SKM-1 (cell line): ENCODE data around the gene NR5A1.

Experiments used
- DNase-seq: peaks from one replicate; lab custom pipeline; 2025; ENCODE audit not compliant: unreplicated experiment; lab: John Stamatoyannopoulos, UW

NR5A1 gene

DNA sequence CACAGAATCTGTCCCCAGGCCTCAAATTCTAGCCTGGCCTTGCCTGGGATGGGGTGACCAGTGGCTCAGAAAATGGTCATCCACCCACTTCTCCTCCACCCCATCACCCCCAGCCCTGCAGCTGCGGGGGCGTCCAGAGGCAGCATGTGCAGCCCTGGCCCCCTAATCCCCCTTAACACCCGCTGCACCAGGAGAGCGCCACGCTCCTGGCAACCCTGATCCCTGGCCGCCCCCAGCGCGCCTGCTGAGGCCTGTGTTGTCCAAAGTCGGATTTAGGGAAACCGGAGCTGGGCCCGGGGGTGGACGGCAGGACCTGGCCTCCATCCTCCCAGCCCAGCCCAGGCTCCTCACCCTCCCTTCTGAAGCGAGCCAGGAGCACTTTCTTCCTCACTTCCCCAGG, 22.0 kb downstream of the NR5A1 start:
- DNase-seq, result no peak

DNA sequence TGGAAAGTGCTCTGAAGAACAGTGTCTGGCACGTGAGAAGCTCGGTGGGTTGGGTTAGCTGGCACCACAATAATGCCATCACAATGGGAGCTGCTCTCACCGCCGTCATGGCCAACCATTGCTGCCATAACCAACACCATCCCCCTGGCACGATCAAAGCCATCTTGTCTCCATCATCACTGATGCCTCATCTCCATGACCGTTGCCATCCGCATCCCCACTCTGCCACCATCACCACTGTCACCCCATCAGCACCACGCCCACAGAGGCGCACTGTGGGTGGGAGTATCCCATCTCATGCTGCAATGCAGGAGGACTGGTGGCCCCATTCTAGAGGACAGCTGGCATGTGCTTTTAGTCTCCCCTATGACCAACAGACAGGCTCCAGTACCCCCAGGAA, 23.7 kb downstream of the NR5A1 start:
- DNase-seq, result no peak

DNA sequence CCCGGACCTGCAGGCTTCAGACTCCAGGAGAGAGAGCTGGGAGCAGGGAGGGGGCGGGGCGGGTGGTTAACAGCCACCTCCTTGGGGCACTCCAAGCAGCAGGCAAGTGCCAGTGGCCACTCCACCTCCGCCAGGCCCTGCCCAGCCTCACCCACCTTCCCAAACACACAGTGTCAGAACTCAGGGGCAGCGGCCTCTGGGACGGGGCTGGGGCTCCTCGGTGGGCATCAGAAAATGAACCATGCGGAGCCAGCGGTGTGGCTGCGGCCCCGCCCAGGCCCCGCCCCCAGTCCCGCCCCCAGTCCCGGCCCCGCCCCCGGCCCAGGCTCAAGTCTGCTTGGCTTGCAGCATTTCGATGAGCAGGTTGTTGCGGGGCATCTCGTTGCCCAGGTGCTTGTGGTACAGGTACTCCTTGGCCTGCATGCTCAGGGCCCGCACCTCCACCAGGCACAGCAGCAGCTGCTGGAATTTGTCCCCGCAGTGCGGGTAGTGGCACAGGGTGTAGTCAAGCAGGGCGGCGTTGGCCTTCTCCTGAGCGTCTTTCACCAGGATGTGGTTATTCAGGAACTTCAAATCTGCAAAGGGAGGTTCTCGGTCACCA, 24.7 kb downstream of the NR5A1 start:
- DNase-seq, result no peak

DNA sequence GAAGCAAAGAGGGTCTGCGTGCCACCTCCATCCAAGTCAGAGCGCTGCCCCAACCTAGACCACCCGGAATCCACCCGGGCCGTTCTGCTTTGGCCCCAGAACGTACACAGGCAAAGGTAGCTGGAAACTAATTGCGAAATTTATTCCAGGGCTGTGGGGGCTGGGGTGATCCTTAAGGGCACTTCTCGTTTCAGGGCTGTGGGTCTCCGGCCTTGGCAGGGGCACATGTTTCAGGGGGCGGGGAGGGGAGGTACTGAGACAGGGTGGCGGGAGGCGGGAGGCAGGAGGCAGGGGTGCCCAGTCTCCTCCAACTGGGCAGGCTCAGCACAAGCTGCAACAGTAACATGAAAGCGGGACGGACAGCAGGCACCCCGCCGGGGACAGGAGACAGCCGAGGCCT, 26.1 kb downstream of the NR5A1 start:
- DNase-seq, result no peak

DNA sequence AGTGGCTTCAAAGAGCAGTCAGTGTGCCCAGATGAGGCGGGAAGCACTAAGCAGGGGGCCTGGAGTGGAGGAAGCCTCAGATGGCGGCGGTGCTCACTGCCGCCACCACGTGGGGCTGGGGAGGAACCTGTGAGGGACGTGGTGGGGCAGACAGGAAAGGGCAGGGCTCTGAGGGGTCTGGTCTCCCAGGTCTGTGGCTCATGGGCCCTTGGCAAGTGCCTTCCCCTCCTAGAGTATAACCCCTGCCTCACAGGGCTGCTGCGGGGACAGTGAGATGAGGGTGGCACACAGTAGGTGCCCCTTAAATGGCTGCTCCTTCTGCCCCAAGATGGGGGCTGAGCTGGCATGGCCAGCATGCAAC, 26.6 kb downstream of the NR5A1 start:
- peak; percentile 28 for DNase-seq

DNA sequence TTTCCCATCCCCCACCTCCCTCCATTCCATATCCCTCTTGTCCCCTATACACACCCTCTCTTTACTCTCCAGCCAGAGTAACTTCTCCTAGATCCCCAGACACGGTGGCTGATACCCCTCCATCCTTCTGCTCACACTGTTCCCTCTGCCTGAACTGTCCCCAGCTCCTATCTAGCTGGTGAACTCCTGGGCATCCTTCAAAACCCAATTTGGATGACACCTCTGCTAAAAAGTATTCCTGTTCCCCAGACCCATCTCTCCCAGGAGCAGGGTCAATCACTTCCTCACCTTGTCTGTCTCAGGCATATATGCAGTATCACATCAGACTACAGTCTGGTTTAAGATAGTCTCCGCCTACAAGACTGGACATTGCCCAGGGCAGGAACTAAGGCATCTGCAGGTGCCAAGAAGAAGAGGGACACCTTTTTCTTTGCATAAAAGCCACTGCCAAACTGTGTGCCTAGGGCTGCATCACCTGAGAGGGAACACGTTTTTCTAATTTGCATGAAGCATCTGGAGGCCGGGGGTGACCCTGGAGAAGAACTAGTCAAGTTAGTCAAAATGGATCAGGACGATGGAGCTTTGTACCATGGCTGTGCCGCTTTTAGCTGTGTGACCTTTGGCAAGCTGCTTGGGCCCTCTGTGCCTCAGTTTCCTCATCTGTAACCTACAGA, 27.1 kb downstream of the NR5A1 start:
- DNase-seq, result no peak

DNA sequence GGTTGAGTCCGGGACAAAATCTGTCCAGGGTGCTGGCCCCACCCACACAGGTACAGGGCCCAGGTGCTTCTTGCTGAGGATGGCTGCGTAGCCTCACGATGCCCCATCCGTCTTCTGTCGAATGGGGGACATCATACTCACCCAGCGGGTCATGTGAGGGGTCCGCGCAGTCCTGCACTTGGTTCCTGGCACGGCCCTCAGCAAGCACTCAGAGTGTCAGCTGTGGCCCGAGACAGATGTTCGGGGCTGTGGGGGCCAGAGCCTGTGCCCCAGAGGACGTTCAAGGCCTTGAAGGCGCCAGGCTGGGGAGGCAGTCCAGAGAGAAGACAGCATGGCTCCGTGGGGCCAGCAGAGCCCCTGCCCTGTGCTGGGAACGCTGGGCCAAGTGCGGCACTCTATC, 27.8 kb downstream of the NR5A1 start:
- no peak for DNase-seq

DNA sequence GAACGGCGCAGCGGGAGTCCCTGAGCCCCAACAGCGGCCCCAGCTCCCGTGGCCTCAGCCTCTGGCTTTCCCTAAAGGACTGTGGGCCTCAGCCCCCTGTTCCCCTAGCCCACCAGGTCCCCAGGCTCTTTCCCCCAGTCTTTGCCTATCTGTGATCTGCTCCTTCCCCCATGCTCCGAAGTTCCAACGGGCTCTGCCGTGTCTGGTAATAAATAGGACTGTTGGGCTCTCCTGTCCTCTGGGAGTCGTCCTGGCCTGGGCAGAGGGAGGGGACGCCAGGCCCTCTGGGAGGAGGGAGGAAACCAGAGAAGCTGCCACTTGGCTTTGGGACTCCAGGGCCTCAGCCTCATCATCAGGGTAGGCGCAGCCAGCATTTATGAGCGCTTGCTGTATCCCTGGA, 28.8 kb downstream of the NR5A1 start:
- no peak for DNase-seq

DNA sequence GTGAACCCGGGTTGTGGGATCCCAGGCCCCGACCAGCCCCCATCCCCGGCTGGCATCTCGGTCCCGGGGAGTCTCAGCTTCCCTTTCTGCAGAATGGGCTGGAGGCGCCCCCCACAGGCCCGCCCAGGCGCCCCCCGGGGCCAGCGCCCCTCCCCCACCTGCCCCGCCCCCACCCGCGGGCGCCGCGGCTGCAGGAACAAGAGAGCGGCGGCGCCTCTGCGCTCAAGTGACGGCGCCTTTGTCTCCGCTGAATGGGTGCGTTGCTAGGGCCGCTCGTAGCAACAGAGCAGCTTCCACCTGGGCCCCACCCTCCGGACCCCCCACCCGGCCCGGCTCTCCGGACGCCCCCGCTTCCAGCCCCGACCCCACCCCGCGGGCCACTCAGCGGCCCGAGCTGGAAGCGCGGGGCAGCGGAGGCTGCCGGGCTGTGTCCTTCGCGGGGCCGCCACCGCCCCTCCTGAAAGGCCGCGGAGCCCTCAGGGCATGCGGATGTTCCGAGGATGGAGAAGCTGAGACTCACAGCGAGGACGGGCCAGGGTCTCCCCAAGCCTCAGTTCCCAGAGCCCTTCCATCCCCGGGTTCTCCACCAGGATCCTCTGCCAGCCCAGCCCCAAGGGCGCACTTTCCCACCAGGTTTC, 29.4 kb downstream of the NR5A1 start:
- DNase-seq, result no peak

DNA sequence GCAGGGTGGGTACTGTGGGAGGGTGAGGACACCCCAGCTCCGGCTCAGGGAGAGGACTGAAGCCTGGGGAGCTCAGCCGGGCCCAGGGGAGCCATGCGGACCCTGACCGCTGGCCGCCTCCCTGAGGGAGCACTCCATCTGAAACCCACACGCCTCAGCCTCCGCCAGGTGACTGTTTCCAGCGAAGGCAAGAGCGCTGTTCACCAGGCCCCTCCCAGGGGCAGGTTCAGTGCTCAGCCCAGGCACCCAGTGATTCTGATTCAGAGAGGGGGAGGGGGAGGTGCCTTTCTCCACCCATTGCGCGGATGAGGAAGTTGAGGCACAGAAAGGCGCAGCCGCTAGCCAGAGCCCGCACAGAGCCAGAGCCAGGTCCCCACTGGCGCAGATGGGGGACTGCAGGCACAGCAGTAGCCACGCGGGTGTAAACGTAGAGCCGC, 30.0 kb downstream of the NR5A1 start:
- no peak for DNase-seq

DNA sequence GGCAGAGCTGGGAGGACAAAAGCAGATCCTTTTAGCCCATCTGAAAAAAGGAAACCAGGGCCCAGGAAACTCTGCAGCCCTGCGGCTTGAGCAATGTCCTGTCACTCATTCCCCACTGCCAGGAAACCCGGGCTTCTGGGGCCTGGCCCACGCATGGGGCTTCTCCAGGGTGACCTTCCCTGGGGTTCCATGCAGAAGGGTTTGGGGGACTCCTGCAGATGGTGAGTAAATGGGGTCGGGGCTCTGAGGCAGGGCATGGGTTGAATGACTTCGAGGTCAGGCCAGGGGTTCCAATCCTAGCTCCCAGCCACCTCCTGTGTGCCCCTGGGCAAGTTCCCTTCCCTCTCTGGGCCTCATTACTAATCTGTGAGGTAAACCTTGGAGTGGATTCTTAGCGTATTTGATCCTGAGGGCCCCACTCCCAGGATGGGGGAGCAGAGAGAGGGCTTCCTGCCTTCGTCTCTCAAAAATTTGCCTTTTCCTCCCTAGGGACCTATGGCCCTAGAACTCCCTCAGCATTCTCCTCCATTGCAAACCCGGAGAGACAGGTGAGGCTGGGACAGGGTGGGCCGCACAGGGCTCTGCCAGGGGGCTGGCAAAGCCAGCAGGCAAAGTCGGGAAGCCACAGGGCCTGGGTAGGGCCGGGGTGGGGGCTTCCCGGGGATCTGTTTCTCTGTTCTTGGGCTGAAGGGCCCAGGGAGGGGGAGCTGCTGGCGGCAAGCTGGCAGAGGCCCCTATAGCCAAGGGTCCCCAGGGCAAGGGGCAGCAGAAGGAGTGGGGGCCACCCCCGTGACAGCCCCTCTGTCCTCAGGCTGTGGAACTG, 31.1 kb downstream of the NR5A1 start:
- DNase-seq, result no peak

DNA sequence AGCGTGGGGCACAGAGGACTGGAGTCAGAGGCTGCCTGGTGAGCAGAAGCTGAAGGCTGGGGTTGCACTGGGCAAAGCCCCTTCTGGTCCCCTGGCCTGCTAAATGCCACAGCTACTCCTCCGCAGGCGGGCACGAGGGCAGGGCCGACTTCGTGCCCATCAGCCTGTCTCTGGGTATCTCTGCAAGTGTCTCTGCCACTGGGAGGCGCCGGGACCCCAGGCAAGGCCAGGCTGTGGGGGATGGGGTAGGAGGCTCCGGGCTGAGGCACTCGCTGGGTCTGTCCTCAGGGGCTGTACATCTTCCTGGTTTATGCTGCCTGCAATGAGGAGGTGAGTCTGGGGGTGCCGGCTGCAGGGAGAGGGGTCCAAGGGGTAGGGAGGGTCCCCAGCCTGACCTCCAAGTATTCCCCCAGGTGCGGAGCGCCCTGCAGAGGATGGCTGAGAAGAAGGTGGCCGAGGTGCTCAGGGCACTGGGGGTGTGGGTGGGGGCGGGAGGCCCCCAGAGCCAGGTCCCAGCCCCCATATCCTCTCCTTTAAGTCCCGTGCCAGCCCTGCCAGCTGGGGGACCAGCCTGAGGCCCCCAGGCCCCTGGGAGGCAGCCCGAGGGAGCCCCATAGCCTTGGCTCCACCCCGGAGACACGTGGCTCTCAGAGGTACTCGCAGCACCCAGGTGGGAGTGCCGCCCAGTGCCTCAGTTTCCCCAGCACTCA, 31.9 kb downstream of the NR5A1 start:
- no peak for DNase-seq

DNA sequence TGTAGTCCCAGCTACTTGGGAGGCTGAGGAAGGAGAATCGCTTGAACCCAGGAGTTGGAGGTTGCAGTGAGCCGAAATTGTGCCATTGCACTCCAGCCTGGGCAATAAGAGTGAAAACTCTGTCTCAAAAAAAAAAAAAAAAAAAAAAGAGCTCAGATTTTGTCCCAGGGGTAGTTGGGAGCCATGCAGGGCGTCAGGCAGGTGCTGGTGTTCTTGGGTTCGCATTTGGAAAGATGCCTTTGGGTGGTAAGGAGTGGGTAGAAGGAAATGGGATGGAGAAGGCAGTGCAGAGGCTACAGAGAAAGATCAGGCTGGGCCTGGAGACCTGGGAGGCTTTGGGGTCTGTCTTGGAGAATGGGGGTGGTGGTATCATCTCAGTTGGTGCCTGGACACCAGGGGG, 33.0 kb downstream of the NR5A1 start:
- no peak for DNase-seq

DNA sequence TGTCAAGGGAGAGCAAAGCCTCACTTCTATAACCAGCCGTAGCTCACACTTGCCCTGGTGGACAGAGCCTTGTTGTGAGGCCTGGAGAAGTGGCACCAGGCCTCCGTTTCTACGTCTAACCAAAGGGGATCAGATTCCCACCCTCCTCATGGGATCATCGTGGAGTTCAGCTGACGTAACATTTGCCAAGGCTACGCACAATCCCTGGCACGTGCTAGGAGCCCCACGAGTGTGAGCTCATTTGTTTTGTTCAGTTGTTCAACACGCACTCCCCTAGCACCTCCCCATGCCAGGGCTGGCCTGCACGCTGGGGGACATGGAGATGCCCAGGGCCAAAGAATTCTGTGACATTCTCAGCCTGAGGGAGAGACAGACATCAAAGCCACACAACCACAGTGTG, 33.9 kb downstream of the NR5A1 start:
- no peak for DNase-seq

DNA sequence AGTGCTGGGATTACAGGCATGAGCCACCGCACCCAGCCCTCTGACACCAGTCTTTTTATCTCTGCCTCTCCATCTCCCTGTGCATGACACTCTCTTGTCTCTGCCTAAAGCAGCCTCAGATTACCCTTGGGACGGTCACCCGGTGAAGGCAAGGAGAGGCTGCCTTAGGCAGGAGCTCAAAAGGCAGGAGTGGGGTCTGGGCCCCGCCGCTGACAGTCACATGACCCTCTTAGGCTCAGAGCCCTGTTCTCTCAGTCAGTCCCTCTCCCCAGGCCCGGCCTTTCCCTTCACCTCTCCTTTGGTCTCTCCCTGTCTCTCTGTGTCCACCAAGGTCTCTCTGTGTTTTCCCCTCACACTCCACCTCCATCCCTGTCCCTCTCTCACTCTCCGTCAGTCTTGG, 34.4 kb downstream of the NR5A1 start:
- DNase-seq, result no peak

DNA sequence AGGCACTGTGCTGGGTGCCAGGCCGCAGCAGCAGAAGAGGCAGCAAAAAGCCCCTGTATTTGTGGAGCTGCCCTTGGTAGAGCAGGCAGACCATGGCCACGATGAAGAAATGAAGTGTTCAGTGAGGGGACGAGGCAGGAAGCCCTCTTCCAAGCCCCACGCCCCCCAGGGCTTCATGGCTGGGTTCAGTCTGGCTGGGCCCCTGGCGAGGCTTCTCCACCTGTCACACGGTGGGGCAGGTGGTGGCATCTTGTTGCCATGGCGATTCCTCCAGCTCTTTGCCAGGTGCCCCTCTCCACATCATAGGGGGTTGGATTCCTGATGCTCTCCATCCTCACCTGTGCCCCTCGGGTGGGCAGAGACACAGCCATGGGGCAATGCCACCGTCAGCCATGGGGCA, 35.4 kb downstream of the NR5A1 start:
- DNase-seq, result no peak

DNA sequence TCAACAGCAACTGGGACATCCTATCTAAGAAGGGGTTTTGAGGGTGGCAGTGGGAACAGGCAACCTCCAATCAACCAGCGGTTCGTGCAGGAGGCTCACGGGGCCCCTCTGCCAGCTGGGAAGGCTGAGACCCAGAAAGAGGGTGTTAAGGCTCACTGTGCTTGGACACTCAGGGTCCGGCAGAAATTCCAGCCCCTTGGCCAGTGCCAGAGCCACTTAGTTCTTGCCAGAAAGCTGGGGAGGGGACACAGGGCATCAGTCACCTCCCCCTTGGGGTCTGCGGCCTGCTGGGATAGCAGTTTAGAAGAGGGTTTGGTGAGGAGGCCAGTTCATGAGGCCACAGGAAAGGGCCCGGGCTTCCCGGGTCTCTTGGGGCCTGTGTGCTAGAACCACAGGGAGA, 36.5 kb downstream of the NR5A1 start:
- DNase-seq, result no peak

DNA sequence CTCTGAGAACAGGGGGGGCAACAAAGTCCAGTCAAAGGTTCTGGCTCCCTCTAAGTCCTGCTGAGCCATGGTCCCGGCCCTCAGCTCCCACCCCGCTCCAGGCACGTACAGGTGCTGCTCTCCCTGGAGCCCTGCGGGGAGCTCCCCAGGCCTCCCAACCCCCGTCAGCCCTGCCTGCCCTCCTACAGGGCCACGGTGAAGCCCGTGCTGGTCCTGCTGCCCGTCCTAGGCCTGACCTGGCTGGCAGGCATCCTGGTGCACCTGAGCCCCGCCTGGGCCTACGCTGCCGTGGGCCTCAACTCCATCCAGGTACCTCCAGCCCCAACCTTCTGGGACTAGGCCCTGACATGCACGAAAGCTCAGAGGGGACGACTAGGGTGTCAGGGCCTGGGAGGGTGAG, 36.9 kb downstream of the NR5A1 start:
- DNase-seq, result no peak

DNA sequence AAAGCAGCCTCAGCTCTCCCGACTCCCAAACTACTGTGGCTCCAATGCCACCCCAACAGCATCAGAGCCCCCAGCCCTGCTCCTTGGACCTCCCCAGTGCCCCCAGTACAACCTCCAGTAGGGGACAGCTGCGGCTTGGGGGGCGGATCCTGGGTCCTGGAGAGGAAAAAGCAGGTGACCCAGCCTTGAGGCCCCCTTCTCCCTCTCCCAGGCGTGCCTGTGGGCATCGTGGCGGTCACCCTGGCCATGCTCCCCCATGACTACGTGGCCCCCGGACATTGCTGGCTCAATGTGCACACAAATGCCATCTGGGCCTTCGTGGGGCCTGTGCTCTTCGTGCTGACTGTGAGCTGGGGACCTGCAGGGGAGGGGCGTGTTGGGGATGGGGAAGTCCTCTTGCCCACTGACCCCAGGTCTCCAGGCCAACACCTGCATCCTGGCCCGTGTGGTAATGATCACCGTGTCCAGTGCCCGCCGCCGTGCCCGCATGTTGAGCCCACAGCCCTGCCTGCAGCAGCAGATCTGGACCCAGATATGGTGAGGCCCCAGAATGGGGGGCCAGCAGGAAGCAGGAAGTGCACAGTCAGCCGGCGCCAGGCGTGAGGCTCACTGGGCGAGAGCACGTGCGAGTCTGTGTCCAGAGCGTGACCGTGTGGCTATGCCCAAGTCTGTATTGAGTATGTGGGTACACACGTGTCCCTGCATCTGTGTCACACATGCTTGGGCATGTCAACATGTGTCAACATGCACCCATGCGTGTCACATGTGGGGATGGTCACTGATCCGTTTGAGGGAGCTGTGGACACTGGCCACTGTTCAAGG, 38.0 kb downstream of the NR5A1 start:
- no peak for DNase-seq

DNA sequence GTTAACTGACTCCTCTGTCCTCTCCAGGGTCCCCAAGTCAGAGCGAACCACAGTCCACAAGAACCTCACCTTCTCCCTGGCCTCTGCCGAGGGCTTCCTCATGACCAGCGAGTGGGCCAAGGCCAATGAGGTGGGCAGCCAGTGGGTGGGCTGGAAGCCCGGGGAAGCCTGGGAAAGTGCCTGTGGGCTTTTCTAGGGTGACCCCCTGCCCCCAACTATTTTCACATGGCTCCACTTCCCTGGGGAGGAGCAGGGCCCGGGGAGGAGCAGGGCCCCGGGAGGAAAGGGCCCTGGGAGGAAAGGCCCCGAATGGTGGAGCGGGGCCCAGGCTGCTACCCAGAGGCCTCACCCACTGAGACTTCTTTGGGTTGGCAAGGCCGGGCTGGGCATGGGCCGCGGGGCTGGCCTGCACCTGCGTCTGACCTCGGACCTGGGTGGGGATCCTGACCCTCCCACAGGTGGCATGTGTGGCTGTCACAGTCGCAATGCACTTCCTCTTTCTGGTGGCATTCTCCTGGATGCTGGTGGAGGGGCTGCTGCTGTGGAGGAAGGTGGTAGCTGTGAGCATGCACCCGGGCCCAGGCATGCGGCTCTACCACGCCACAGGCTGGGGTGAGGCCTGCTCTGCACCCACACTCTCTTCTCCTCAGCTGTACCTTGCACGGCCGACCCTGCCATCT, 39.0 kb downstream of the NR5A1 start:
- no peak for DNase-seq
